Motor neuron (in vitro differentiated cells): ENCODE measurements around the gene CREB3L4. TPM values are rescaled to one million over a fixed set of nuclear protein-coding genes. Genes with fewer than 3 reads are reported as not detected.
A peak's percentile ranks its signal among the peaks of the same experiment; 100 is the strongest.

Source experiments
- ATAC-seq, 8 experiments: fragments of 200-7000 bp; cut with Tn5 transposase; replicated peaks in 6 of 8; 2 replicates each; pipeline ENCODE4 v1.8.0; 2021; ENCODE audit warnings: mild to moderate bottlenecking in 8 of 8, moderate library complexity in 8 of 8
- H3K27ac ChIP-seq, 2 donors: fragments of 250-450 bp; sonication (Bioruptor Pico); 2 replicates each; pipeline ENCODE4 v1.9.0; 2021; ENCODE audit warnings: antibody characterized with exemption in 2 of 2, mild to moderate bottlenecking in 2 of 2, moderate library complexity in 1 of 2
- H3K4me1 ChIP-seq, 2 donors: fragments of 250-450 bp; sonication (Bioruptor Pico); replicated peaks in 1 of 2; 2 replicates each; pipeline ENCODE4 v1.6.1; 2021; ENCODE audit warnings: antibody characterized with exemption in 2 of 2, mild to moderate bottlenecking in 2 of 2, moderate library complexity in 1 of 2
- H3K4me3 ChIP-seq, 5 donors: fragments of 250-450 bp; sonication (Bioruptor Pico); 2 replicates each; pipeline ENCODE4 v1.9.0; 2021; ENCODE audit warnings: antibody characterized with exemption in 5 of 5, mild to moderate bottlenecking in 5 of 5, moderate library complexity in 4 of 5
- WGBS, 10 experiments: fragments of 450-650 bp; shearing (Covaris generic); methylation state at CpG; one replicate each; pipeline ENCODE4 v1.0.0; 2022; 5-methylcytosine and 5-hydroxymethylcytosine counted together
- in situ Hi-C, 9 experiments: fragments of 400-800 bp; cut with MboI; loops; one replicate each; pipeline ENCODE4 v1.15.0; 2021; ENCODE audit warnings: low sequenced_read_pairs in 9 of 9, low pct_unique_long_range_greater_than_20kb in 2 of 9; ENCODE audit not compliant: unreplicated experiment in 9 of 9
- total RNA-seq, 8 experiments: library from RNA; unstranded; fragments of 300-600 nt; gene quantifications; 2 replicates each; pipeline versions ENCODE4 v1.2.3 to v1.2.4, GENCODE V29; 2022

Gene CREB3L4
- total RNA-seq, 8 experiments from 2014 or later: 7.1 to 30.0 (median 19.5) TPM

GRCh38 chr1:153954826-153955225 is 12.9 kb upstream of the CREB3L4 start:
- WGBS, 10 experiments: 80 to 100% (median 96%) methylated on average over 1 to 7 of the region's 10 CpGs; no CpG with 5 or more reads in 4 of the 10 experiments
- in situ Hi-C loops: loop anchor here in 1 of 9 experiments (25.0 kb wide), 1 partner anchor 293 kb away; the partner anchor contains the start of genes ILF2 and SNAPIN
- no peak overlapping the region for H3K4me3 ChIP-seq
- no peak overlapping the region for H3K27ac ChIP-seq
- peaks cover 18 to 21% of the 10 kb centered on the region in 2 donors for H3K4me1 ChIP-seq
- no peak for ATAC-seq

- Histone ChIP-seq H3K4me3 (peak overlapping the region; percentile 71 to 98 (median 90)), H3K27ac (peak overlapping the region in 1 of 2 donors; percentile 87), H3K4me1 (peaks cover 26 to 27% of the 10 kb centered on the region in 2 donors)
- in situ Hi-C loops: loop anchor here in 1 of 9 experiments (25.0 kb wide), 1 partner anchor 295 kb away; the partner anchor contains the start of genes ILF2 and SNAPIN
- 3 to 100% (median 40%) methylated on average over 1 to 6 of the region's 6 CpGs for WGBS, 10 experiments
- no peak for ATAC-seq
These were observed 10.5 kb upstream of the CREB3L4 start for GRCh38 chr1:153956997-153957715.

GRCh38 chr1:153957744-153958110 is 10.0 kb upstream of the CREB3L4 start:
- in situ Hi-C loops: loop anchor here in 1 of 9 experiments (25.0 kb wide), 1 partner anchor 295 kb away; the partner anchor contains the start of genes ILF2 and SNAPIN
- Histone ChIP-seq H3K4me3 (peak overlapping the region; percentile 71 to 98 (median 90)), H3K27ac (peak overlapping the region; percentile 87 to 88), H3K4me1 (peaks cover 31 to 33% of the 10 kb centered on the region in 2 donors)
- WGBS, 10 experiments: 0 to 8% (median 0%) methylated on average over 1 to 6 of the region's 13 CpGs; no CpG with 5 or more reads in 3 of the 10 experiments
- ATAC-seq: peak; percentile 1 to 8 (median 2)

GRCh38 chr1:153958111-153958960 is 9.4 kb upstream of the CREB3L4 start, which contains the start of gene CRTC2:
Gene CRTC2 (minus strand): TSS chr1:153958612. CDS start chr1:153958497, 115 bp downstream.
- Histone ChIP-seq H3K4me1 (peaks cover 32 to 34% of the 10 kb centered on the region in 2 donors), H3K27ac (peak within 1 kb of the TSS; percentile 87 to 88), H3K4me3 (peak within 1 kb of the TSS; percentile 71 to 98 (median 90))
- in situ Hi-C loops: loop anchor here in 1 of 9 experiments (25.0 kb wide), 1 partner anchor 296 kb away; the partner anchor contains the start of genes ILF2 and SNAPIN
- peak; percentile 75 to 89 (median 87) for ATAC-seq
- WGBS, 10 experiments: 0% methylated on average over 1 to 20 of the region's 75 CpGs; no CpG with 5 or more reads in 5 of the 10 experiments

GRCh38 chr1:153958961-153959260 is 8.8 kb upstream of the CREB3L4 start:
- Histone ChIP-seq H3K4me3 (peak overlapping the region in 4 of 5 donors; percentile 71 to 98 (median 84)), H3K27ac (no peak overlapping the region), H3K4me1 (peaks cover 32 to 34% of the 10 kb centered on the region in 2 donors)
- in situ Hi-C loops: loop anchor here in 1 of 9 experiments (25.0 kb wide), 1 partner anchor 297 kb away; the partner anchor contains the start of genes ILF2 and SNAPIN
- WGBS, 10 experiments: 0 to 83% (median 38%) methylated on average over 1 to 4 of the region's 4 CpGs; no CpG with 5 or more reads in 2 of the 10 experiments
- no peak for ATAC-seq

- no peak overlapping the region for H3K4me3 ChIP-seq
- no peak for ATAC-seq
- 63 to 100% (median 89%) methylated on average over 1 to 3 of the region's 3 CpGs; no CpG with 5 or more reads in 4 of the 10 experiments for WGBS, 10 experiments
- in situ Hi-C loops: loop anchor here in 1 of 9 experiments (25.0 kb wide), 1 partner anchor 297 kb away; the partner anchor contains the start of genes ILF2 and SNAPIN
- H3K4me1 ChIP-seq: peaks cover 35 to 37% of the 10 kb centered on the region in 2 donors
- H3K27ac ChIP-seq: no peak overlapping the region
These were observed 8.2 kb upstream of the CREB3L4 start for GRCh38 chr1:153959454-153959853.

GRCh38 chr1:153960206-153960605 is 7.5 kb upstream of the CREB3L4 start:
- ATAC-seq: no peak
- in situ Hi-C loops: loop anchor here in 1 of 9 experiments (25.0 kb wide), 1 partner anchor 298 kb away; the partner anchor contains the start of genes ILF2 and SNAPIN
- WGBS, 10 experiments: 93 to 100% (median 96%) methylated on average over 1 to 8 of the region's 11 CpGs; no CpG with 5 or more reads in 6 of the 10 experiments
- H3K4me3 ChIP-seq: no peak overlapping the region
- H3K27ac ChIP-seq: no peak overlapping the region
- peaks cover 38 to 40% of the 10 kb centered on the region in 2 donors for H3K4me1 ChIP-seq

- H3K4me1 ChIP-seq: peaks cover 34 to 38% of the 10 kb centered on the region in 2 donors
- in situ Hi-C loops: loop anchor here in 1 of 9 experiments (25.0 kb wide), 1 partner anchor 299 kb away; the partner anchor contains the start of genes ILF2 and SNAPIN
- no peak overlapping the region for H3K27ac ChIP-seq
- WGBS, 10 experiments: 50 to 100% (median 82%) methylated on average over 1 to 4 of the region's 4 CpGs; no CpG with 5 or more reads in 3 of the 10 experiments
- peak overlapping the region in 1 of 5 donors; percentile 78 for H3K4me3 ChIP-seq
- no peak for ATAC-seq
These were observed 6.3 kb upstream of the CREB3L4 start for GRCh38 chr1:153961421-153961820.

- ATAC-seq: peak in 2 of 8 experiments; percentile 0
- peaks cover 25 to 30% of the 10 kb centered on the region in 2 donors for H3K4me1 ChIP-seq
- in situ Hi-C loops: loop anchor here in 1 of 9 experiments (25.0 kb wide), 1 partner anchor 300 kb away; the partner anchor contains the start of genes ILF2 and SNAPIN
- peak overlapping the region in 1 of 2 donors; percentile 82 for H3K27ac ChIP-seq
- 0 to 21% (median 11%) methylated on average over 1 to 8 of the region's 16 CpGs; no CpG with 5 or more reads in 3 of the 10 experiments for WGBS, 10 experiments
- H3K4me3 ChIP-seq: peak overlapping the region; percentile 61 to 81 (median 77)
These were observed 5.3 kb upstream of the CREB3L4 start for GRCh38 chr1:153962088-153963029.

GRCh38 chr1:153963030-153963849 is 4.5 kb upstream of the CREB3L4 start, which contains the start of gene SLC39A1:
Gene SLC39A1 (minus strand): TSS chr1:153963537. CDS start chr1:153962715, 822 bp downstream.
- WGBS, 10 experiments: 0 to 2% (median 0%) methylated on average over 2 to 14 of the region's 54 CpGs; no CpG with 5 or more reads in 4 of the 10 experiments
- peak within 1 kb of the TSS; percentile 61 to 81 (median 77) for H3K4me3 ChIP-seq
- peaks cover 24 to 30% of the 10 kb centered on the region in 2 donors for H3K4me1 ChIP-seq
- peak within 1 kb of the TSS; percentile 54 to 82 for H3K27ac ChIP-seq
- peak; percentile 51 to 70 (median 66) for ATAC-seq
- in situ Hi-C loops: loop anchor here in 1 of 9 experiments (25.0 kb wide), 1 partner anchor 301 kb away; the partner anchor contains the start of genes ILF2 and SNAPIN
